Measurements from ENCODE around the gene RAVER2. TPM values are rescaled to one million over a fixed set of nuclear protein-coding genes. Genes with fewer than 3 reads are reported as not detected.

Gene RAVER2
- total RNA-seq, 1 experiment from 2014 or later = 11.4 TPM

DNA sequence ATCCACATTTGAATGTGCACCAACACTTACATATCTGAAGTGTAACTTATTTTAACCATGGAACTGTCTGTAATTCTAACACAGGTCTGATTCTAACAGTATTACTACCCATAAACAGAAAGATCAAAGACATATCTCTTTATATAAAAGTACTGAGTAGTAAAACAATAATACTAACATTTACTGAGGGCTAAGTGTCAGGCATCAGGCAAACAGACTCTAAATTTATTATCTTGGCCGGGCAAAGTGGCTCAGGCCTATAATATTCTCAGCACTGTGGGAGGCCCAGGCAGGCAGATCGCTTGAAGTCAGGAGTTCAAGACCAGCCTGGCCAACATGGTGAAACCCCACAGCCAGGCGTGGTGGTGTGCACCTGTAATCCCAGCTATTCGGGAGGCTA, 135.6 kb downstream of the RAVER2 start:
- DNase-seq (no peak), ATAC-seq (no peak)
- intact Hi-C loops (cut with micrococcal nuclease) = loop anchor here (5.0 to 10.0 kb wide), 2 partner anchors 142 to 264 kb away; partner anchors contain the start of gene AK4
- Histone ChIP-seq H3K9ac (ENCODE audit: low read length) (no peak overlapping the region), H3K79me2 (ENCODE audit: low read length) (no peaks in the 10 kb centered on the region), H3K27ac (ENCODE audit: low read length) (no peak overlapping the region), H3K4me3 (ENCODE audit: low read length) (no peak overlapping the region), H3K9me2 (replicated peaks; ENCODE audit: low read length) (no peaks in the 10 kb centered on the region), H3K4me1 (ENCODE audit: insufficient read depth, low read length) (peaks cover 16% of the 10 kb centered on the region), H3K27me3 (ENCODE audit: low read length) (no peaks in the 10 kb centered on the region), H4K20me1 (ENCODE audit: low read length) (no peaks in the 10 kb centered on the region), H3F3A (ENCODE audit: low read length, unreplicated experiment) (no peaks in the 10 kb centered on the region), H2AFZ (ENCODE audit: low read length) (no peak overlapping the region), H3K36me3 (ENCODE audit: low read depth, low read length) (0 out of 2 replicates have a peak, but pooled peaks cover 6% of the 10 kb centered on the region), H3K9me3 (ENCODE audit: low read length) (no peaks in the 10 kb centered on the region), H3K4me2 (ENCODE audit: low read length) (no peak overlapping the region)
- CTCF ChIA-PET = no interaction called here
- POLR2A ChIA-PET (ENCODE audit: unreplicated experiment) = no interaction called here
- TF ChIP-seq EZH2 (IDR thresholded peaks at IDR 0.05; ENCODE audit: low read length, unreplicated experiment) (no peak), EZH2phosphoT487 (IDR thresholded peaks at IDR 0.05; ENCODE audit: borderline replicate concordance, low read length) (no peak)
- TF ChIP-seq, protein P1, sequence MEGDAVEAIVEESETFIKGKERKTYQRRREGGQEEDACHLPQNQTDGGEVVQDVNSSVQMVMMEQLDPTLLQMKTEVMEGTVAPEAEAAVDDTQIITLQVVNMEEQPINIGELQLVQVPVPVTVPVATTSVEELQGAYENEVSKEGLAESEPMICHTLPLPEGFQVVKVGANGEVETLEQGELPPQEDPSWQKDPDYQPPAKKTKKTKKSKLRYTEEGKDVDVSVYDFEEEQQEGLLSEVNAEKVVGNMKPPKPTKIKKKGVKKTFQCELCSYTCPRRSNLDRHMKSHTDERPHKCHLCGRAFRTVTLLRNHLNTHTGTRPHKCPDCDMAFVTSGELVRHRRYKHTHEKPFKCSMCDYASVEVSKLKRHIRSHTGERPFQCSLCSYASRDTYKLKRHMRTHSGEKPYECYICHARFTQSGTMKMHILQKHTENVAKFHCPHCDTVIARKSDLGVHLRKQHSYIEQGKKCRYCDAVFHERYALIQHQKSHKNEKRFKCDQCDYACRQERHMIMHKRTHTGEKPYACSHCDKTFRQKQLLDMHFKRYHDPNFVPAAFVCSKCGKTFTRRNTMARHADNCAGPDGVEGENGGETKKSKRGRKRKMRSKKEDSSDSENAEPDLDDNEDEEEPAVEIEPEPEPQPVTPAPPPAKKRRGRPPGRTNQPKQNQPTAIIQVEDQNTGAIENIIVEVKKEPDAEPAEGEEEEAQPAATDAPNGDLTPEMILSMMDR (conservative IDR thresholded peaks at IDR 0.05; ENCODE audit: low read depth, low read length) = no peak
- no TSS peak for BruUV-seq (replicated peaks)

GRCh38 chr1:64881281-64881680, 136.4 kb downstream of the RAVER2 start:
- Histone ChIP-seq H3K9me3 (ENCODE audit: low read length) (no peaks in the 10 kb centered on the region), H3K9me2 (replicated peaks; ENCODE audit: low read length) (no peaks in the 10 kb centered on the region), H4K20me1 (ENCODE audit: low read length) (no peaks in the 10 kb centered on the region), H3K4me2 (ENCODE audit: low read length) (peak overlapping the region; percentile 11; the same call in 1 of the 2 replicates), H3K4me3 (ENCODE audit: low read length) (no peak overlapping the region), H3F3A (ENCODE audit: low read length, unreplicated experiment) (no peaks in the 10 kb centered on the region), H2AFZ (ENCODE audit: low read length) (no peak overlapping the region), H3K79me2 (ENCODE audit: low read length) (no peaks in the 10 kb centered on the region), H3K27ac (ENCODE audit: low read length) (peak overlapping the region; percentile 42), H3K27me3 (ENCODE audit: low read length) (no peaks in the 10 kb centered on the region), H3K36me3 (ENCODE audit: low read depth, low read length) (0 out of 2 replicates have a peak, but pooled peaks cover 6% of the 10 kb centered on the region), H3K4me1 (ENCODE audit: insufficient read depth, low read length) (peaks cover 16% of the 10 kb centered on the region), H3K9ac (ENCODE audit: low read length) (no peak overlapping the region)
- ChIA-PET CTCF (interaction anchor here (0.5 kb wide), 1 partner anchor 57 kb away, joined by 3 read pairs; no protein-coding TSS in a partner anchor), POLR2A (ENCODE audit: unreplicated experiment) (no interaction called here)
- ATAC-seq = peak; percentile 97
- intact Hi-C loops (cut with micrococcal nuclease) = loop anchor here (5.0 to 10.0 kb wide), 2 partner anchors 141 to 264 kb away; partner anchors contain the start of gene AK4
- BruUV-seq (replicated peaks) = no TSS peak
- peak; percentile 81 for DNase-seq
- no peak for TF ChIP-seq EZH2phosphoT487 (IDR thresholded peaks at IDR 0.05; ENCODE audit: borderline replicate concordance, low read length)
- TF ChIP-seq EZH2 (IDR thresholded peaks at IDR 0.05; ENCODE audit: low read length, unreplicated experiment) = no peak
- TF ChIP-seq, protein P1 (conservative IDR thresholded peaks at IDR 0.05; ENCODE audit: low read depth, low read length) = no peak

Other genes starting within 250 kb of the RAVER2 start
- 44.1 and 52.2 TPM in 2 replicates for gene JAK1, start 221.5 kb downstream of the RAVER2 start, total RNA-seq (2014; rRNA removed)